Measurements from ENCODE around the gene RAB10. TPM values are rescaled to one million over a fixed set of nuclear protein-coding genes. Genes with fewer than 3 reads are reported as not detected.

RAB10 gene
- total and polyA plus RNA-seq, 4 donors, result 37.6 to 149 (median 85.2) TPM

DNA sequence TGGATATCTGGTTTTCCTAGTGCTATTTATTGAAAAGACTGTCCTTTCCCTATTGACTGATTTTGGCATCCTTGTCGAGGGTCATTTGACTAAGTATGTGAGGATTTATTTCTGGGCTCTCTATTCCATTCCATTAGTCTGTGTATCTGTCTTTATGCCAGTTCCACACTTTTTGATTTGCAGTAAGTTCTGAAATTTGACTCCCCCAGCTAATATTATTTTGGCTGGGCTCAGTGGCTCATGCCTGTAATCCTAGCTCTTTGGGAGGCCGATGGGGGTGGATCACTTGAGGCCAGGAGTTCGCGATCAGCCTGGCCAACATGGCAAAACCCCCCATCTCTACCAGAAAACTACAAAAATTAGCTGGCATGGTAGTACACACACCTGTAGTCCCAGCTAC, 92.2 kb downstream of the RAB10 start:
- TF ChIP-seq, protein P1, sequence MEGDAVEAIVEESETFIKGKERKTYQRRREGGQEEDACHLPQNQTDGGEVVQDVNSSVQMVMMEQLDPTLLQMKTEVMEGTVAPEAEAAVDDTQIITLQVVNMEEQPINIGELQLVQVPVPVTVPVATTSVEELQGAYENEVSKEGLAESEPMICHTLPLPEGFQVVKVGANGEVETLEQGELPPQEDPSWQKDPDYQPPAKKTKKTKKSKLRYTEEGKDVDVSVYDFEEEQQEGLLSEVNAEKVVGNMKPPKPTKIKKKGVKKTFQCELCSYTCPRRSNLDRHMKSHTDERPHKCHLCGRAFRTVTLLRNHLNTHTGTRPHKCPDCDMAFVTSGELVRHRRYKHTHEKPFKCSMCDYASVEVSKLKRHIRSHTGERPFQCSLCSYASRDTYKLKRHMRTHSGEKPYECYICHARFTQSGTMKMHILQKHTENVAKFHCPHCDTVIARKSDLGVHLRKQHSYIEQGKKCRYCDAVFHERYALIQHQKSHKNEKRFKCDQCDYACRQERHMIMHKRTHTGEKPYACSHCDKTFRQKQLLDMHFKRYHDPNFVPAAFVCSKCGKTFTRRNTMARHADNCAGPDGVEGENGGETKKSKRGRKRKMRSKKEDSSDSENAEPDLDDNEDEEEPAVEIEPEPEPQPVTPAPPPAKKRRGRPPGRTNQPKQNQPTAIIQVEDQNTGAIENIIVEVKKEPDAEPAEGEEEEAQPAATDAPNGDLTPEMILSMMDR (IDR thresholded peaks at IDR 0.05; ENCODE audit: control extremely low read depth, extremely low read depth), result no peak
- Histone ChIP-seq H3K9me3 (ENCODE audit: control insufficient read depth in 4 of 4, insufficient read depth in 3 of 4, low read length in 3 of 4) (no peaks in the 10 kb centered on the region), H3K36me3 (ENCODE audit: control insufficient read depth in 4 of 4, insufficient read depth in 4 of 4, low read length in 4 of 4) (peaks cover 4 to 8% (median 6%) of the 10 kb centered on the region in 4 donors), H3K27ac (ENCODE audit: low read depth in 1 of 2, low read length in 1 of 2) (no peak overlapping the region), H3K27me3 (ENCODE audit: control insufficient read depth in 3 of 3, insufficient read depth in 3 of 3, low read length in 2 of 3) (no peaks in the 10 kb centered on the region), H3K4me1 (ENCODE audit: control insufficient read depth in 5 of 5, insufficient read depth in 5 of 5, low read length in 5 of 5) (peaks cover 0 to 25% (median 0%) of the 10 kb centered on the region in 5 donors), H3K4me3 (no peak overlapping the region), H3K9ac (ENCODE audit: insufficient read depth in 1 of 2, low read length in 2 of 2) (no peak overlapping the region)
- ATAC-seq (ENCODE audit: insufficient read depth, low FRiP score), result no peak
- 84 to 87% methylated on average over 4 of the region's 4 CpGs for WGBS, 2 donors
- peak in 1 of 3 donors; percentile 12 for DNase-seq

DNA sequence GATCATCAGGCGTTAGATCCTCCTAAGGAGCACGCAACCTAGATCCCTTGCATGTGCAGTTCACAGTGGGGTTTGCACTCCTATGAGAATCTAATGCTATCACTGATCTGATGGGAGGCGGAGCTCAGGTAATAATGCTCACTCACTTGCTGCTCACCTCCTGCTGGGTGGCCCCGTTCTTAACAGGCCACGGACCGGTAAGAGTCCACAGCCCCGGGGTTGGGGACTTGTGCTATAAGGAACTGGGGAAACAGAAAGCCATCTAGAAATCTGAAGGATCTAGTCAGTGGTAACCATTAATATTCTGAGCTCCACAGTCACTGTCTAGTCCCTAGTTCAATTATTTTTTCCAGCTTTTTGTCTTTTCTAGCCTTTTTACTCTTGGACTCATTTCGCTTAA, 94.3 kb downstream of the RAB10 start:
- no peaks in the 10 kb centered on the region for H3K9me3 ChIP-seq (ENCODE audit: control insufficient read depth in 4 of 4, insufficient read depth in 3 of 4, low read length in 3 of 4)
- H3K9ac ChIP-seq (ENCODE audit: insufficient read depth in 1 of 2, low read length in 2 of 2), result no peak overlapping the region
- no peak for ATAC-seq (ENCODE audit: insufficient read depth, low FRiP score)
- H3K36me3 ChIP-seq (ENCODE audit: control insufficient read depth in 4 of 4, insufficient read depth in 4 of 4, low read length in 4 of 4), result peaks cover 4 to 9% (median 6%) of the 10 kb centered on the region in 4 donors
- 94 to 97% methylated on average over 8 of the region's 8 CpGs for WGBS, 2 donors
- H3K4me3 ChIP-seq, result no peak overlapping the region
- no peak overlapping the region for H3K27ac ChIP-seq (ENCODE audit: low read depth in 1 of 2, low read length in 1 of 2)
- no peak for DNase-seq
- H3K27me3 ChIP-seq (ENCODE audit: control insufficient read depth in 3 of 3, insufficient read depth in 3 of 3, low read length in 2 of 3), result no peaks in the 10 kb centered on the region
- H3K4me1 ChIP-seq (ENCODE audit: control insufficient read depth in 5 of 5, insufficient read depth in 5 of 5, low read length in 5 of 5), result peaks cover 0 to 14% (median 0%) of the 10 kb centered on the region in 5 donors
- TF ChIP-seq, protein P1 (IDR thresholded peaks at IDR 0.05; ENCODE audit: control extremely low read depth, extremely low read depth), result no peak

DNA sequence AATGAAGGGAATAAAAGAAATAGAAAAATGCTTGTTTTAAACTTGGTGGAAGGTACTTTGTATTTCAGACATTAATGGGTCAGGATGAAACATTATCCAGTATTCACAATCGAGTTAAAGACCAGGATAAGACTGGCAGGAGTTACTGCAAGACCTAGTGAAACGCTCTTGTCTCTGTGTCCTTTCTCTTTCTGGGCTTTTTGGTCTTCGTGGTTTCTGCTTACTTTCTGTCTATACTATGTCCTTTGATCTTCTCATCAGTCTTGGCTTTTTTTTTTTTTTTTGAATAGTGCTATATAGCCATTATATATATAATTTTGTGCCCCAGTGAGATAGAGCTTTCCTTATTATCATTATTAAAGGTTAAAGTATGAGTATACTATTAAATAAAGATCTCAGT, 96.9 kb downstream of the RAB10 start:
- TF ChIP-seq, protein P1 (IDR thresholded peaks at IDR 0.05; ENCODE audit: control extremely low read depth, extremely low read depth), result no peak

DNA sequence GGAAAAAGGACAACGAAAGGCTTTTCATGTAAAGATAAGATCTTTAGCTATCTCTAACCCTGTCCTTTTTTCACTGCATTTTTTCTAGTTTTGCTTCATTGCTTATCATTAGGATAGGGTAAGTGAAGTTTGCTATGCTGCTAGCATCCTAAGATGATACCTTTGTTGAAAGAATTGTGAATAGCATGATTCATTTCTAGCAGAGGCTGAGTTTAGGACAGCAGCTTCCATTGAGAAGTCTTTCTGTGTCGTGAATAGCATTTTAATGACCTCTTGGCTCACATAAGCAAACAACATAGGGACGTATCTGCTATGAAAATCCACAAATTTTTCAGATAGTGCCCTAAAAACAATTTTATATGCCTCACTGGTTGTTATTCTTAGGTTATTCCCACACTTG, 102.6 kb downstream of the RAB10 start:
- Histone ChIP-seq H3K4me3 (no peak overlapping the region), H3K4me1 (ENCODE audit: control insufficient read depth in 5 of 5, insufficient read depth in 5 of 5, low read length in 5 of 5) (peaks cover 0 to 13% (median 3%) of the 10 kb centered on the region in 5 donors), H3K27ac (ENCODE audit: low read depth in 1 of 2, low read length in 1 of 2) (no peak overlapping the region), H3K36me3 (ENCODE audit: control insufficient read depth in 4 of 4, insufficient read depth in 4 of 4, low read length in 4 of 4) (peaks cover 0 to 6% (median 3%) of the 10 kb centered on the region in 4 donors), H3K27me3 (ENCODE audit: control insufficient read depth in 3 of 3, insufficient read depth in 3 of 3, low read length in 2 of 3) (no peaks in the 10 kb centered on the region), H3K9me3 (ENCODE audit: control insufficient read depth in 4 of 4, insufficient read depth in 3 of 4, low read length in 3 of 4) (no peaks in the 10 kb centered on the region), H3K9ac (ENCODE audit: insufficient read depth in 1 of 2, low read length in 2 of 2) (no peak overlapping the region)
- 72 to 84% methylated on average over 3 of the region's 3 CpGs for WGBS, 2 donors
- TF ChIP-seq, protein P1 (IDR thresholded peaks at IDR 0.05; ENCODE audit: control extremely low read depth, extremely low read depth), result no peak
- ATAC-seq (ENCODE audit: insufficient read depth, low FRiP score), result no peak
- peak in 2 of 3 donors; percentile 67 to 78 for DNase-seq

More for the DNA sequence above, 96.9 kb downstream of the RAB10 start:
- Histone ChIP-seq H3K9ac (ENCODE audit: insufficient read depth in 1 of 2, low read length in 2 of 2) (no peak overlapping the region), H3K4me1 (ENCODE audit: control insufficient read depth in 5 of 5, insufficient read depth in 5 of 5, low read length in 5 of 5) (peaks cover 0 to 6% (median 0%) of the 10 kb centered on the region in 5 donors), H3K27ac (ENCODE audit: low read depth in 1 of 2, low read length in 1 of 2) (no peak overlapping the region), H3K4me3 (no peak overlapping the region), H3K27me3 (ENCODE audit: control insufficient read depth in 3 of 3, insufficient read depth in 3 of 3, low read length in 2 of 3) (no peaks in the 10 kb centered on the region), H3K9me3 (ENCODE audit: control insufficient read depth in 4 of 4, insufficient read depth in 3 of 4, low read length in 3 of 4) (no peaks in the 10 kb centered on the region), H3K36me3 (ENCODE audit: control insufficient read depth in 4 of 4, insufficient read depth in 4 of 4, low read length in 4 of 4) (peaks cover 4 to 9% (median 7%) of the 10 kb centered on the region in 4 donors)
- WGBS, 2 donors, result 84 to 92% methylated on average over 3 of the region's 3 CpGs
- ATAC-seq (ENCODE audit: insufficient read depth, low FRiP score) (no peak), DNase-seq (no peak)
